Heart left ventricle (tissue), 13 donors: ENCODE data around the gene KRABD2.
"Not testable (repeated sequence)": the region's sequence is repeated elsewhere in the genome, so short reads cannot be mapped to it uniquely, and the experiment has no call there.

Experiments
- CTCF ChIP-seq, 12 donors: fragments of 200-600 bp; sonication (generic) in 4 of 12; IDR thresholded peaks; one replicate each; pipeline versions ENCODE4 v1.5.0 to v1.8.0; 2018 to 2022; ENCODE audit warnings: antibody characterized with exemption in 12 of 12, mild to moderate bottlenecking in 5 of 12
- POLR2A ChIP-seq, 2 donors: fragments of 450-650 bp; IDR thresholded peaks; one replicate each; pipeline ENCODE4 v1.6.1; 2017; ENCODE audit warnings: antibody characterized with exemption in 2 of 2, mild to moderate bottlenecking in 2 of 2, moderate library complexity in 2 of 2
- donor health status: ischemic (EF 13 %, LVEDD 7.1; RV severe dilation, severe dysfunction).
- donor health status: DM: no; HTN: yes; CAD: no.
- donor health status: DM: no; HTN: no; CAD: no.
- donor health status: ischemic (EF 25% LVEDD 6.9; RV normal size, moderate dysfunction).
- donor health status: ischemic (EF 25% LVEDD 5.7; RV mildly dilated, moderate dysfunction).
- donor health status: ischemic (EF 35%, LVEDD 5.7; RV mildly dilated, moderate dysfunction).
- donor health status: nonischemic (EF 11% LVEDD 7.7; RV severe dilation, severe dysfunction).
- donor health status: DM: yes; HTN: yes; CAD: no.
- donor health status: PGD.
- donor health status: ischemic (EF 29% LVEDD 5.4; RV normal size, mild dysfunction).
- donor health status: nonischemic (EF 23%, LVEDD 6.1; RV moderate dilation, normal function).

- not testable (repeated sequence) for TF ChIP-seq CTCF, POLR2A (IDR thresholded peaks at IDR 0.05)
Measured at GRCh38 chr17:8373856-8374255, 2.6 kb downstream of the KRABD2 start.
